HG02938 (cell line): ENCODE results near the gene PLAC8.
"Not testable (repeated sequence)": the region's sequence is repeated elsewhere in the genome, so short reads cannot be mapped to it uniquely, and the experiment has no call there.

Source experiments
- ATAC-seq: cut with Tn5 transposase; IDR thresholded peaks from one replicate; pipeline ENCODE4 v1.9.1; 2021; ENCODE audit warnings: mild to moderate bottlenecking, moderate library complexity; ENCODE audit not compliant: unreplicated experiment

PLAC8 gene

GRCh38 chr4:83114576-83114975 is at the start of gene PLAC8:
PLAC8 (minus strand) TSS chr4:83114729; CDS start chr4:83107921, 6,808 bp downstream.
- peak; percentile 35 for ATAC-seq

GRCh38 chr4:83153417-83153816 is 38.9 kb upstream of the PLAC8 start:
- ATAC-seq: no peak

GRCh38 chr4:83152746-83153145 is 38.2 kb upstream of the PLAC8 start:
- ATAC-seq: no peak

- no peak for ATAC-seq
These were observed 37.1 kb upstream of the PLAC8 start for GRCh38 chr4:83151651-83152050.

GRCh38 chr4:83150653-83151330 is 36.3 kb upstream of the PLAC8 start:
- ATAC-seq: no peak

GRCh38 chr4:83149865-83150652 is 35.5 kb upstream of the PLAC8 start:
- ATAC-seq: no peak

- ATAC-seq: no peak
These were observed 32.3 kb upstream of the PLAC8 start for GRCh38 chr4:83146841-83147240.

- ATAC-seq: not testable (repeated sequence)
These were observed 31.2 kb upstream of the PLAC8 start for GRCh38 chr4:83145776-83146175.

GRCh38 chr4:83139514-83140156 is 25.1 kb upstream of the PLAC8 start:
- ATAC-seq: no peak

- ATAC-seq: peak; percentile 45
These were observed 24.4 kb upstream of the PLAC8 start for GRCh38 chr4:83138946-83139345.

GRCh38 chr4:83132065-83132464 is 17.5 kb upstream of the PLAC8 start:
- no peak for ATAC-seq

- no peak for ATAC-seq
These were observed 14.7 kb upstream of the PLAC8 start for GRCh38 chr4:83129264-83129663.

- no peak for ATAC-seq
These were observed 13.9 kb upstream of the PLAC8 start for GRCh38 chr4:83128240-83128929.

GRCh38 chr4:83125738-83126141 is 11.2 kb upstream of the PLAC8 start:
- no peak for ATAC-seq

- peak; percentile 51 for ATAC-seq
These were observed 9.7 kb upstream of the PLAC8 start for GRCh38 chr4:83124111-83124780.

GRCh38 chr4:83121246-83121645 is 6.7 kb upstream of the PLAC8 start:
- ATAC-seq: no peak

GRCh38 chr4:83118869-83119268 is 4.3 kb upstream of the PLAC8 start:
- no peak for ATAC-seq

- no peak for ATAC-seq
These were observed 1.2 kb upstream of the PLAC8 start for GRCh38 chr4:83115656-83116285.

- ATAC-seq: no peak
These were observed 471 bp upstream of the PLAC8 start for GRCh38 chr4:83115000-83115399.

GRCh38 chr4:83113429-83113786 is 1.1 kb downstream of the PLAC8 start:
- ATAC-seq: no peak
